SK-N-SH (cell line): ENCODE results near the gene TTC21A. TPM values are rescaled to one million over a fixed set of nuclear protein-coding genes. Genes with fewer than 3 reads are reported as not detected.

Experiments
- CTCF ChIA-PET: fragments of 300-600, 350-600 bp; formaldehyde crosslinking; extraction: SDS; loops from one replicate; lab custom pipeline; 2021; lab: Yijun Ruan, JAX
- POLR2A ChIA-PET: fragments of 350-600 bp; sonication (Branson Sonifier 250); formaldehyde crosslinking; extraction: SDS; loops from one replicate; lab custom pipeline; 2020; ENCODE audit warnings: antibody characterized with exemption, inconsistent platforms; lab: Yijun Ruan, JAX
- DNase-seq: peaks from one replicate; pipeline ENCODE4 v3.0.0; 2012
- H2AFZ ChIP-seq: fragments of 200-600 bp; sonication (generic); 2 replicates; pipeline ENCODE4 v1.8.1; 2016; ENCODE audit warnings: antibody characterized with exemption, mild to moderate bottlenecking, low read depth
- H3F3A ChIP-seq: fragments of 200-600 bp; sonication (generic); replicated peaks from 2 replicates; pipeline ENCODE3; 2016; ENCODE audit warnings: antibody characterized with exemption, mild to moderate bottlenecking; ENCODE audit not compliant: insufficient read depth
- H3K27ac ChIP-seq, 2 experiments: fragments of 200-500 bp in 1 of 2; fragments of 200-600 bp in 1 of 2; sonication (Bioruptor generic) in 1 of 2; sonication (generic), shearing (Covaris generic) in 1 of 2; 2 replicates each; pipeline versions ENCODE4 v1.5.1 to v1.6.1; 2014 to 2016; ENCODE audit warnings: low read depth in 2 of 2, inconsistent platforms in 1 of 2, low read length in 1 of 2, mild to moderate bottlenecking in 1 of 2, mixed read lengths in 1 of 2
- H3K27me3 ChIP-seq: fragments of 200-600 bp; sonication (generic), shearing (Covaris generic); 2 replicates; pipeline ENCODE4 v1.6.1; 2016; ENCODE audit warnings: mixed run types; ENCODE audit not compliant: insufficient read depth
- H3K36me3 ChIP-seq, 2 experiments: fragments of 200-500 bp in 1 of 2; fragments of 200-600 bp in 1 of 2; sonication (Bioruptor generic) in 1 of 2; sonication (generic) in 1 of 2; replicated peaks in 1 of 2; 2 replicates each; pipeline versions ENCODE3 to v1.5.1; 2014 to 2016; ENCODE audit warnings: low read length in 1 of 2, mild to moderate bottlenecking in 1 of 2; ENCODE audit not compliant: insufficient read depth in 2 of 2, control insufficient read depth in 1 of 2
- H3K4me1 ChIP-seq, 2 experiments: fragments of 200-500 bp in 1 of 2; fragments of 200-600 bp in 1 of 2; sonication (Bioruptor generic) in 1 of 2; sonication (generic), shearing (Covaris generic) in 1 of 2; 2 replicates each; pipeline versions ENCODE4 v1.5.1 to v1.6.1; 2014 to 2016; ENCODE audit warnings: low read depth in 1 of 2, low read length in 1 of 2, mixed run types in 1 of 2; ENCODE audit not compliant: insufficient read depth in 2 of 2, control insufficient read depth in 1 of 2
- H3K4me2 ChIP-seq: fragments of 200-600 bp; sonication (generic), shearing (Covaris generic); 2 replicates; pipeline ENCODE4 v1.6.1; 2017; ENCODE audit warnings: mixed run types
- H3K4me3 ChIP-seq, 2 experiments: fragments of 200-500 bp in 1 of 2; fragments of 200-600 bp in 1 of 2; sonication (Bioruptor generic) in 1 of 2; sonication (generic), shearing (Covaris generic) in 1 of 2; 2 replicates each; pipeline versions ENCODE4 v1.5.1 to v1.8.1; 2014 to 2016; ENCODE audit warnings: low read depth in 2 of 2, inconsistent platforms in 1 of 2, low read length in 1 of 2, mild to moderate bottlenecking in 1 of 2, mixed read lengths in 1 of 2, moderate library complexity in 1 of 2
- H3K79me2 ChIP-seq: fragments of 200-600 bp; sonication (generic); 2 replicates; pipeline ENCODE4 v1.8.1; 2017; ENCODE audit warnings: mild to moderate bottlenecking; ENCODE audit not compliant: insufficient read depth
- H3K9ac ChIP-seq: fragments of 200-600 bp; sonication (generic); 2 replicates; pipeline ENCODE4 v1.6.1; 2017; ENCODE audit warnings: mixed run types
- H3K9me2 ChIP-seq: fragments of 200-600 bp; sonication (generic); 2 replicates; pipeline ENCODE4 v1.6.1; 2017; ENCODE audit warnings: mixed run types
- H3K9me3 ChIP-seq: fragments of 200-600 bp; sonication (generic); 2 replicates; pipeline ENCODE4 v1.6.1; 2017; ENCODE audit warnings: mixed run types, mild to moderate bottlenecking, moderate library complexity
- H4K20me1 ChIP-seq: fragments of 200-600 bp; sonication (generic); 2 replicates; pipeline ENCODE4 v1.6.1; 2017; ENCODE audit warnings: mild to moderate bottlenecking, mixed run types; ENCODE audit not compliant: insufficient read depth
- EP300 ChIP-seq, 2 experiments: IDR thresholded peaks; 2 replicates each; pipeline versions ENCODE4 v1.4.0 to v1.6.1; 2012; ENCODE audit warnings: borderline replicate concordance in 1 of 2, low read depth in 1 of 2, low read length in 1 of 2
- EZH2phosphoT487 ChIP-seq: fragments of 200-600 bp; sonication (generic); IDR thresholded peaks from 2 replicates; pipeline ENCODE4 v1.6.1; 2017; ENCODE audit warnings: low read depth, mixed run types, mild to moderate bottlenecking, antibody characterized with exemption, moderate library complexity, borderline replicate concordance
- FOSL2 ChIP-seq: IDR thresholded peaks from 2 replicates; pipeline ENCODE4 v1.4.0; 2012; ENCODE audit warnings: low read depth, mild to moderate bottlenecking, moderate library complexity, borderline replicate concordance
- FOXJ3 ChIP-seq: sonication (generic); formaldehyde crosslinking; IDR thresholded peaks from 2 replicates; pipeline ENCODE4 v1.5.1; 2020; ENCODE audit warnings: mild to moderate bottlenecking, missing genetic modification reagents
- FOXM1 ChIP-seq: IDR thresholded peaks from 2 replicates; pipeline ENCODE4 v1.4.0; 2012; ENCODE audit warnings: low read depth, mild to moderate bottlenecking
- GABPA ChIP-seq: IDR thresholded peaks from 2 replicates; pipeline ENCODE4 v1.4.0; 2012; ENCODE audit warnings: low read depth, mild to moderate bottlenecking
- GATA2 ChIP-seq: sonication (generic); formaldehyde crosslinking; IDR thresholded peaks from 2 replicates; pipeline ENCODE4 v1.5.0; 2020; ENCODE audit warnings: mild to moderate bottlenecking, missing genetic modification reagents
- JUND ChIP-seq: IDR thresholded peaks from 2 replicates; pipeline ENCODE4 v1.4.0; 2012
- MEF2A ChIP-seq: IDR thresholded peaks from 2 replicates; pipeline ENCODE4 v1.4.0; 2012; ENCODE audit warnings: low read depth, borderline replicate concordance
- NFIC ChIP-seq: IDR thresholded peaks from 2 replicates; pipeline ENCODE4 v1.4.0; 2012; ENCODE audit warnings: borderline replicate concordance
- RAD21 ChIP-seq: IDR thresholded peaks from 2 replicates; pipeline ENCODE4 v1.6.1; 2012; ENCODE audit warnings: mild to moderate bottlenecking, low read length
- RCOR1 ChIP-seq: fragments of 150-350 bp; IDR thresholded peaks from 2 replicates; pipeline ENCODE4 v1.6.1; 2017; ENCODE audit warnings: antibody characterized with exemption, low read length
- SIN3A ChIP-seq: IDR thresholded peaks from 2 replicates; pipeline ENCODE4 v1.6.1; 2012; ENCODE audit warnings: low read depth, mild to moderate bottlenecking, low read length, moderate library complexity, borderline replicate concordance
- TAF1 ChIP-seq: IDR thresholded peaks from 2 replicates; pipeline ENCODE4 v1.6.1; 2012; ENCODE audit warnings: low read depth, mild to moderate bottlenecking, low read length, moderate library complexity, borderline replicate concordance
- TEAD4 ChIP-seq: IDR thresholded peaks from 2 replicates; pipeline ENCODE4 v1.4.0; 2012; ENCODE audit warnings: mild to moderate bottlenecking, borderline replicate concordance; ENCODE audit not compliant: insufficient read depth
- WGBS: methylation state at CpG from one replicate; pipeline ENCODE4 v1.1.6; 2017; ENCODE audit warnings: low lambda C conversion rate; 5-methylcytosine and 5-hydroxymethylcytosine counted together
- polyA plus RNA-seq, 3 experiments: library from polyadenylated mRNA; depleted of rRNA; stranded (reverse); fragments of >200 nt; gene quantifications; 2 replicates each; pipeline ENCODE4 v1.2.3, GENCODE V29; 2012
- TF ChIP-seq, protein P1 (sequence below): IDR thresholded peaks from 2 replicates; pipeline ENCODE4 v1.4.0; 2012; ENCODE audit warnings: low read depth
- TF ChIP-seq, protein P2 (sequence below): fragments of 200-600 bp; sonication (generic); IDR thresholded peaks from 2 replicates; pipeline ENCODE4 v1.6.1; 2017; ENCODE audit warnings: antibody characterized with exemption, mild to moderate bottlenecking, moderate library complexity
- TF ChIP-seq, protein P3 (sequence below): fragments of 150-350 bp; IDR thresholded peaks from 2 replicates; pipeline ENCODE4 v1.6.1; 2017; ENCODE audit warnings: antibody characterized with exemption, low read length, low read depth, borderline replicate concordance
- TF ChIP-seq, protein P4 (sequence below): IDR thresholded peaks from 2 replicates; pipeline ENCODE4 v1.6.1; 2012; ENCODE audit warnings: mild to moderate bottlenecking, low read depth, low read length, moderate library complexity
- TF ChIP-seq, protein P5 (sequence below): IDR thresholded peaks from 2 replicates; pipeline ENCODE4 v1.4.0; 2012; ENCODE audit warnings: low read depth, borderline replicate concordance
- TF ChIP-seq, protein P6 (sequence below): IDR thresholded peaks from 2 replicates; pipeline ENCODE4; 2012
- TF ChIP-seq, protein P7 (sequence below): fragments of 150-350 bp; IDR thresholded peaks from 2 replicates; pipeline ENCODE4 v1.6.1; 2016; ENCODE audit warnings: mild to moderate bottlenecking, low read depth, low read length

The TTC21A gene
- polyA plus RNA-seq, 1 of the 3 experiments (the other 2 are of a cell fraction), result 3.9 TPM

DNA sequence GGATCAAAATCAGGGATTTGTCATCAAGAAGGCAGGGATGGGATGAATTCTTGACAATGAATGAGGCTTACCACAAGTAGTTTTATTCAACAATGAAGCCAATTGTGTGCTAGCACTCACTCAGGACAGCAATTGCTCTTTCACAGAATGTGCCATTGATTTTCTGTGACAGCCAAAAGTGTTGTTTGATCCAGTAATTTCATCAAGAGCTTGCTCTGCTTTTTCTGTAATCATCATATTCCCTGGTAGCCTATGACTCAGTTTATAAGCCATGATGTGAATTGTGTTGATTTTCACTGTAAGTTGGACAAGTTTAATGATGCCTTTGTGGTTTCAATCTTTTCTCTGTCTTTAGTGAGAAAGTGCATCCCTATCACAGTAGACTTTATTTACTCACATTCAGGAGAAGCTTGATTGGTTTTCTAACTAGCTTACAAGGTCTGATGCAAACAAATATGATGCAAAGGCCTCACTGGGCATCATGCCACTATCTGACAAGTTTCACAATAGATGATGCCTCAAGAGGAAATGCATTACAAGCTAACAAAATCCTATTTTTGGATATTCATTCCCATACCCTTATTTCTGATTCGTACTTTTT is 59.6 kb downstream of the TTC21A start:
- H4K20me1 ChIP-seq, result no peaks in the 10 kb centered on the region
- ChIA-PET CTCF (interaction anchor here (1.3 kb wide), 1 partner anchor 122 kb away, joined by 3 read pairs; no protein-coding TSS in a partner anchor), POLR2A (no interaction called here)
- no peak for DNase-seq
- WGBS, result 22% methylated on average over 1 of the region's 1 CpG
- H3K27me3 ChIP-seq, result no peaks in the 10 kb centered on the region
- no peaks in the 10 kb centered on the region for H3K9me3 ChIP-seq
- no peaks in the 10 kb centered on the region for H3K79me2 ChIP-seq
- no peak overlapping the region for H3K9ac ChIP-seq
- H3K4me1 ChIP-seq, result peaks cover 0 to 22% of the 10 kb centered on the region in 2 experiments; a peak in 2 of 4 replicates
- H3K4me3 ChIP-seq, result no peak overlapping the region
- TF ChIP-seq, protein P1, sequence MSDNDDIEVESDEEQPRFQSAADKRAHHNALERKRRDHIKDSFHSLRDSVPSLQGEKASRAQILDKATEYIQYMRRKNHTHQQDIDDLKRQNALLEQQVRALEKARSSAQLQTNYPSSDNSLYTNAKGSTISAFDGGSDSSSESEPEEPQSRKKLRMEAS, result no peak
- TF ChIP-seq JUND, result no peak
- TF ChIP-seq TEAD4, result no peak
- TF ChIP-seq RAD21, result no peak
- TF ChIP-seq RCOR1, result no peak
- TF ChIP-seq NFIC, result peak; percentile 53; the same call in 1 of the 2 replicates
- TF ChIP-seq FOSL2, result no peak
- no peak for TF ChIP-seq GATA2 (CRISPR knock-in tag)
- TF ChIP-seq GABPA, result no peak
- TF ChIP-seq, protein P2, sequence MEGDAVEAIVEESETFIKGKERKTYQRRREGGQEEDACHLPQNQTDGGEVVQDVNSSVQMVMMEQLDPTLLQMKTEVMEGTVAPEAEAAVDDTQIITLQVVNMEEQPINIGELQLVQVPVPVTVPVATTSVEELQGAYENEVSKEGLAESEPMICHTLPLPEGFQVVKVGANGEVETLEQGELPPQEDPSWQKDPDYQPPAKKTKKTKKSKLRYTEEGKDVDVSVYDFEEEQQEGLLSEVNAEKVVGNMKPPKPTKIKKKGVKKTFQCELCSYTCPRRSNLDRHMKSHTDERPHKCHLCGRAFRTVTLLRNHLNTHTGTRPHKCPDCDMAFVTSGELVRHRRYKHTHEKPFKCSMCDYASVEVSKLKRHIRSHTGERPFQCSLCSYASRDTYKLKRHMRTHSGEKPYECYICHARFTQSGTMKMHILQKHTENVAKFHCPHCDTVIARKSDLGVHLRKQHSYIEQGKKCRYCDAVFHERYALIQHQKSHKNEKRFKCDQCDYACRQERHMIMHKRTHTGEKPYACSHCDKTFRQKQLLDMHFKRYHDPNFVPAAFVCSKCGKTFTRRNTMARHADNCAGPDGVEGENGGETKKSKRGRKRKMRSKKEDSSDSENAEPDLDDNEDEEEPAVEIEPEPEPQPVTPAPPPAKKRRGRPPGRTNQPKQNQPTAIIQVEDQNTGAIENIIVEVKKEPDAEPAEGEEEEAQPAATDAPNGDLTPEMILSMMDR, result no peak
- TF ChIP-seq, protein P3, sequence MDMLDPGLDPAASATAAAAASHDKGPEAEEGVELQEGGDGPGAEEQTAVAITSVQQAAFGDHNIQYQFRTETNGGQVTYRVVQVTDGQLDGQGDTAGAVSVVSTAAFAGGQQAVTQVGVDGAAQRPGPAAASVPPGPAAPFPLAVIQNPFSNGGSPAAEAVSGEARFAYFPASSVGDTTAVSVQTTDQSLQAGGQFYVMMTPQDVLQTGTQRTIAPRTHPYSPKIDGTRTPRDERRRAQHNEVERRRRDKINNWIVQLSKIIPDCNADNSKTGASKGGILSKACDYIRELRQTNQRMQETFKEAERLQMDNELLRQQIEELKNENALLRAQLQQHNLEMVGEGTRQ, result no peak
- TF ChIP-seq, protein P4, sequence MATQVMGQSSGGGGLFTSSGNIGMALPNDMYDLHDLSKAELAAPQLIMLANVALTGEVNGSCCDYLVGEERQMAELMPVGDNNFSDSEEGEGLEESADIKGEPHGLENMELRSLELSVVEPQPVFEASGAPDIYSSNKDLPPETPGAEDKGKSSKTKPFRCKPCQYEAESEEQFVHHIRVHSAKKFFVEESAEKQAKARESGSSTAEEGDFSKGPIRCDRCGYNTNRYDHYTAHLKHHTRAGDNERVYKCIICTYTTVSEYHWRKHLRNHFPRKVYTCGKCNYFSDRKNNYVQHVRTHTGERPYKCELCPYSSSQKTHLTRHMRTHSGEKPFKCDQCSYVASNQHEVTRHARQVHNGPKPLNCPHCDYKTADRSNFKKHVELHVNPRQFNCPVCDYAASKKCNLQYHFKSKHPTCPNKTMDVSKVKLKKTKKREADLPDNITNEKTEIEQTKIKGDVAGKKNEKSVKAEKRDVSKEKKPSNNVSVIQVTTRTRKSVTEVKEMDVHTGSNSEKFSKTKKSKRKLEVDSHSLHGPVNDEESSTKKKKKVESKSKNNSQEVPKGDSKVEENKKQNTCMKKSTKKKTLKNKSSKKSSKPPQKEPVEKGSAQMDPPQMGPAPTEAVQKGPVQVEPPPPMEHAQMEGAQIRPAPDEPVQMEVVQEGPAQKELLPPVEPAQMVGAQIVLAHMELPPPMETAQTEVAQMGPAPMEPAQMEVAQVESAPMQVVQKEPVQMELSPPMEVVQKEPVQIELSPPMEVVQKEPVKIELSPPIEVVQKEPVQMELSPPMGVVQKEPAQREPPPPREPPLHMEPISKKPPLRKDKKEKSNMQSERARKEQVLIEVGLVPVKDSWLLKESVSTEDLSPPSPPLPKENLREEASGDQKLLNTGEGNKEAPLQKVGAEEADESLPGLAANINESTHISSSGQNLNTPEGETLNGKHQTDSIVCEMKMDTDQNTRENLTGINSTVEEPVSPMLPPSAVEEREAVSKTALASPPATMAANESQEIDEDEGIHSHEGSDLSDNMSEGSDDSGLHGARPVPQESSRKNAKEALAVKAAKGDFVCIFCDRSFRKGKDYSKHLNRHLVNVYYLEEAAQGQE, result no peak
- TF ChIP-seq, protein P5, sequence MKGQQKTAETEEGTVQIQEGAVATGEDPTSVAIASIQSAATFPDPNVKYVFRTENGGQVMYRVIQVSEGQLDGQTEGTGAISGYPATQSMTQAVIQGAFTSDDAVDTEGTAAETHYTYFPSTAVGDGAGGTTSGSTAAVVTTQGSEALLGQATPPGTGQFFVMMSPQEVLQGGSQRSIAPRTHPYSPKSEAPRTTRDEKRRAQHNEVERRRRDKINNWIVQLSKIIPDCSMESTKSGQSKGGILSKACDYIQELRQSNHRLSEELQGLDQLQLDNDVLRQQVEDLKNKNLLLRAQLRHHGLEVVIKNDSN, result no peak
- no peak for TF ChIP-seq SIN3A
- TF ChIP-seq, protein P6, sequence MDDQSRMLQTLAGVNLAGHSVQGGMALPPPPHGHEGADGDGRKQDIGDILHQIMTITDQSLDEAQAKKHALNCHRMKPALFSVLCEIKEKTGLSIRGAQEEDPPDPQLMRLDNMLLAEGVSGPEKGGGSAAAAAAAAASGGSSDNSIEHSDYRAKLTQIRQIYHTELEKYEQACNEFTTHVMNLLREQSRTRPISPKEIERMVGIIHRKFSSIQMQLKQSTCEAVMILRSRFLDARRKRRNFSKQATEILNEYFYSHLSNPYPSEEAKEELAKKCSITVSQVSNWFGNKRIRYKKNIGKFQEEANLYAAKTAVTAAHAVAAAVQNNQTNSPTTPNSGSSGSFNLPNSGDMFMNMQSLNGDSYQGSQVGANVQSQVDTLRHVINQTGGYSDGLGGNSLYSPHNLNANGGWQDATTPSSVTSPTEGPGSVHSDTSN, result peak; percentile 48
- no peak for TF ChIP-seq EZH2phosphoT487
- peak; percentile 62; the same call in 1 of the 2 replicates for TF ChIP-seq MEF2A
- TF ChIP-seq, protein P7, sequence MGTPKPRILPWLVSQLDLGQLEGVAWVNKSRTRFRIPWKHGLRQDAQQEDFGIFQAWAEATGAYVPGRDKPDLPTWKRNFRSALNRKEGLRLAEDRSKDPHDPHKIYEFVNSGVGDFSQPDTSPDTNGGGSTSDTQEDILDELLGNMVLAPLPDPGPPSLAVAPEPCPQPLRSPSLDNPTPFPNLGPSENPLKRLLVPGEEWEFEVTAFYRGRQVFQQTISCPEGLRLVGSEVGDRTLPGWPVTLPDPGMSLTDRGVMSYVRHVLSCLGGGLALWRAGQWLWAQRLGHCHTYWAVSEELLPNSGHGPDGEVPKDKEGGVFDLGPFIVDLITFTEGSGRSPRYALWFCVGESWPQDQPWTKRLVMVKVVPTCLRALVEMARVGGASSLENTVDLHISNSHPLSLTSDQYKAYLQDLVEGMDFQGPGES, result no peak
- TF ChIP-seq FOXM1, result no peak
- TF ChIP-seq TAF1, result no peak
- TF ChIP-seq EP300 (IDR thresholded peaks at IDR 0.05; ENCODE audit: borderline replicate concordance in 1 of 2, low read depth in 1 of 2, low read length in 1 of 2), result no peak
- TF ChIP-seq FOXJ3 (CRISPR knock-in tag), result no peak
- 0 out of 2 replicates have a peak overlapping the region, but pooled peaks have one; percentile 17 for H2AFZ ChIP-seq
- H3K27ac ChIP-seq, result peak overlapping the region in 1 of 2 experiments; percentile 72; a peak in 2 of 4 replicates
- H3K4me2 ChIP-seq, result no peak overlapping the region
- no peaks in the 10 kb centered on the region for H3K9me2 ChIP-seq
- no peaks in the 10 kb centered on the region for H3K36me3 ChIP-seq
- H3F3A ChIP-seq, result peaks cover 17% of the 10 kb centered on the region
